Uterus (tissue), 4 donors: ENCODE data around the gene NPTXR. TPM values are rescaled to one million over a fixed set of nuclear protein-coding genes. Genes with fewer than 3 reads are reported as not detected.
A peak's percentile ranks its signal among the peaks of the same experiment; 100 is the strongest.

Experiments used
- DNase-seq, 2 donors: peaks; one replicate each; pipeline ENCODE4 v3.0.0-alpha.2; 2019 to 2020
- H3K27ac ChIP-seq, 2 donors: fragments of 200-600 bp; sonication (generic); 1 replicate in 1 of 2; 2 replicates in 1 of 2; pipeline ENCODE4 v1.5.1; 2016 to 2018
- H3K27me3 ChIP-seq, 2 donors: fragments of 200-600 bp; sonication (generic); one replicate each; pipeline ENCODE4 v1.5.1; 2018 to 2019; ENCODE audit warnings: control low read depth in 1 of 2
- H3K36me3 ChIP-seq, 2 donors: fragments of 200-600 bp; sonication (generic); one replicate each; pipeline ENCODE4 v1.5.1; 2019; ENCODE audit warnings: control low read depth in 1 of 2
- H3K4me1 ChIP-seq, 2 donors: fragments of 200-600 bp; sonication (generic); one replicate each; pipeline ENCODE4 v1.5.1; 2018 to 2019; ENCODE audit warnings: control low read depth in 1 of 2
- H3K4me3 ChIP-seq, 2 donors: fragments of 200-600 bp; sonication (generic); 1 replicate in 1 of 2; 2 replicates in 1 of 2; pipeline ENCODE4 v1.5.1; 2018 to 2019; ENCODE audit warnings: mild to moderate bottlenecking in 1 of 2
- H3K9me3 ChIP-seq, 2 donors: fragments of 200-600 bp; sonication (generic); one replicate each; pipeline ENCODE4 v1.5.1; 2019; ENCODE audit warnings: control low read depth in 1 of 2
- CTCF ChIP-seq, 4 experiments: fragments of 200-600 bp in 2 of 4; fragments of 450-650 bp in 2 of 4; sonication (generic) in 2 of 4; IDR thresholded peaks; one replicate each; pipeline ENCODE4 v1.5.1; 2016 to 2019; ENCODE audit warnings: antibody characterized with exemption in 4 of 4, mild to moderate bottlenecking in 2 of 4, moderate library complexity in 1 of 4
- POLR2A ChIP-seq, 2 donors: fragments of 450-650 bp; IDR thresholded peaks; one replicate each; pipeline ENCODE4 v1.6.1; 2016; ENCODE audit warnings: antibody characterized with exemption in 2 of 2, mild to moderate bottlenecking in 1 of 2, moderate library complexity in 1 of 2
- intact Hi-C: fragments of 100-400 bp; cut with DNase I; formaldehyde crosslinking; loops from one replicate; pipeline ENCODE4 v1.15.1; 2023; ENCODE audit warnings: low total_unique reads
- total RNA-seq, 4 donors: library from RNA; depleted of rRNA in 3 of 4; stranded (reverse); fragments of >200 nt in 3 of 4; gene quantifications; one replicate each; pipeline versions ENCODE4 v1.1.0 to v1.2.4, GENCODE V29; 2014 to 2023
- donor health status: DM: yes; HTN: yes; CAD: no.

Gene NPTXR
- total RNA-seq, 4 donors from 2014 or later: 1.8 to 24.1 (median 10.0) TPM

GRCh38 chr22:38796262-38796957 lies 47.4 kb downstream of the NPTXR start:
- Histone ChIP-seq H3K27me3 (no peaks in the 10 kb centered on the region), H3K4me3 (no peak overlapping the region), H3K9me3 (no peaks in the 10 kb centered on the region), H3K27ac (no peak overlapping the region), H3K36me3 (no peaks in the 10 kb centered on the region), H3K4me1 (no peaks in the 10 kb centered on the region)
- no peak for DNase-seq
- intact Hi-C loops: no loop called here
- no peak for TF ChIP-seq POLR2A (IDR thresholded peaks at IDR 0.05)
- TF ChIP-seq CTCF (IDR thresholded peaks at IDR 0.05): no peak

GRCh38 chr22:38795569-38795968 lies 48.3 kb downstream of the NPTXR start:
- Histone ChIP-seq H3K9me3 (no peaks in the 10 kb centered on the region), H3K4me3 (no peak overlapping the region), H3K27ac (no peak overlapping the region), H3K4me1 (no peaks in the 10 kb centered on the region), H3K36me3 (no peaks in the 10 kb centered on the region), H3K27me3 (no peaks in the 10 kb centered on the region)
- no peak for DNase-seq
- no peak for TF ChIP-seq CTCF (IDR thresholded peaks at IDR 0.05)
- intact Hi-C loops: no loop called here

- peak within 1 kb of the TSS; percentile 81 to 85 for H3K27ac ChIP-seq
- no peaks in the 10 kb centered on the region for H3K9me3 ChIP-seq
- intact Hi-C loops: loop anchor here (5.0 kb wide), 1 partner anchor 37 kb away; the partner anchor contains the start of gene SUN2
- DNase-seq: peak; percentile 95 to 99
- TF ChIP-seq POLR2A (IDR thresholded peaks at IDR 0.05): peak; percentile 26 to 65
- TF ChIP-seq CTCF (IDR thresholded peaks at IDR 0.05): no peak
- H3K36me3 ChIP-seq: no peaks in the 10 kb centered on the region
- peaks cover 0 to 2% of the 10 kb centered on the region in 2 donors for H3K4me1 ChIP-seq
- peak within 1 kb of the TSS; percentile 64 to 68 for H3K4me3 ChIP-seq
- H3K27me3 ChIP-seq: no peaks in the 10 kb centered on the region
Observed at GRCh38 chr22:38793721-38794466, 49.9 kb downstream of the NPTXR start, which contains the start of gene DNAL4. TSS of gene DNAL4 (minus strand) at chr22:38794143. CDS start at chr22:38782731, 11,412 bp downstream.

GRCh38 chr22:38793317-38793716 lies 50.5 kb downstream of the NPTXR start:
- Histone ChIP-seq H3K36me3 (no peaks in the 10 kb centered on the region), H3K27me3 (no peaks in the 10 kb centered on the region), H3K27ac (peak overlapping the region; percentile 81 to 85), H3K4me1 (peaks cover 0 to 5% of the 10 kb centered on the region in 2 donors), H3K9me3 (no peaks in the 10 kb centered on the region), H3K4me3 (peak overlapping the region; percentile 64 to 68)
- TF ChIP-seq CTCF (IDR thresholded peaks at IDR 0.05) (no peak), POLR2A (IDR thresholded peaks at IDR 0.05) (no peak)
- DNase-seq: no peak
- intact Hi-C loops: loop anchor here (5.0 kb wide), 1 partner anchor 36 kb away; the partner anchor contains the start of gene SUN2

GRCh38 chr22:38792833-38793232 lies 51.0 kb downstream of the NPTXR start:
- Histone ChIP-seq H3K4me1 (peaks cover 3 to 5% of the 10 kb centered on the region in 2 donors), H3K4me3 (peak overlapping the region in 1 of 2 donors; percentile 68), H3K9me3 (no peaks in the 10 kb centered on the region), H3K27me3 (no peaks in the 10 kb centered on the region), H3K27ac (peak overlapping the region; percentile 81 to 85), H3K36me3 (no peaks in the 10 kb centered on the region)
- DNase-seq: no peak
- no peak for TF ChIP-seq CTCF (IDR thresholded peaks at IDR 0.05)
- TF ChIP-seq POLR2A (IDR thresholded peaks at IDR 0.05): no peak
- intact Hi-C loops: loop anchor here (5.0 kb wide), 1 partner anchor 36 kb away; the partner anchor contains the start of gene SUN2
